Neural progenitor cell (in vitro differentiated cells): Measurements from ENCODE around the gene DIP2A. TPM values are rescaled to one million over a fixed set of nuclear protein-coding genes. Genes with fewer than 3 reads are reported as not detected.

Experiments
- DNase-seq: peaks from one replicate; pipeline ENCODE4 v3.0.0-alpha.2; 2016; ENCODE audit warnings: low spot score
- H2AFZ ChIP-seq: fragments of 200-600 bp; sonication (generic); replicated peaks from 2 replicates; pipeline ENCODE4 v1.6.1; 2016; ENCODE audit warnings: antibody characterized with exemption
- H3F3A ChIP-seq: fragments of 200-600 bp; sonication (generic); 2 replicates; pipeline ENCODE4 v1.6.1; 2016; ENCODE audit warnings: antibody characterized with exemption, low read depth
- H3K27ac ChIP-seq: fragments of 200-600 bp; sonication (generic); 2 replicates; pipeline ENCODE4 v1.5.1; 2016; ENCODE audit warnings: mild to moderate bottlenecking
- H3K27me3 ChIP-seq: fragments of 200-600 bp; sonication (generic); 2 replicates; pipeline ENCODE4 v1.6.1; 2016; ENCODE audit warnings: mild to moderate bottlenecking, moderate library complexity
- H3K36me3 ChIP-seq: fragments of 200-600 bp; sonication (generic); 2 replicates; pipeline ENCODE4 v1.5.1; 2016
- H3K4me1 ChIP-seq: fragments of 200-600 bp; sonication (generic); 2 replicates; pipeline ENCODE4 v1.6.1; 2016; ENCODE audit warnings: mixed run types
- H3K4me2 ChIP-seq: fragments of 200-600 bp; sonication (generic); 2 replicates; pipeline ENCODE4 v1.6.1; 2016
- H3K4me3 ChIP-seq: fragments of 200-600 bp; sonication (generic); 2 replicates; pipeline ENCODE4 v1.5.1; 2016
- H3K79me2 ChIP-seq: fragments of 200-600 bp; sonication (generic); 2 replicates; pipeline ENCODE4 v1.6.1; 2016; ENCODE audit warnings: low read depth
- H3K9ac ChIP-seq: fragments of 200-600 bp; sonication (generic); 2 replicates; pipeline ENCODE4 v1.6.1; 2016
- H3K9me3 ChIP-seq: fragments of 200-600 bp; sonication (generic); 2 replicates; pipeline ENCODE4 v1.5.1; 2016; ENCODE audit warnings: low read depth
- H4K20me1 ChIP-seq: fragments of 200-600 bp; sonication (generic); 2 replicates; pipeline ENCODE4 v1.6.1; 2016; ENCODE audit warnings: low read depth
- H3K27ac Mint-ChIP-seq: 3 replicates; pipeline ENCODE4 v1.8.0; 2021; ENCODE audit warnings: mixed read lengths
- H3K27me3 Mint-ChIP-seq: 2 replicates; pipeline ENCODE4 v1.8.0; 2022; ENCODE audit warnings: low read depth, mild to moderate bottlenecking, inconsistent platforms, moderate library complexity, mixed read lengths; ENCODE audit not compliant: insufficient read depth
- H3K36me3 Mint-ChIP-seq: 3 replicates; pipeline ENCODE4 v1.8.0; 2021; ENCODE audit warnings: mixed read lengths
- H3K4me1 Mint-ChIP-seq: 3 replicates; pipeline ENCODE4 v1.8.0; 2021; ENCODE audit warnings: mixed read lengths
- H3K4me3 Mint-ChIP-seq: 3 replicates; pipeline ENCODE4 v1.8.0; 2021; ENCODE audit warnings: mild to moderate bottlenecking, moderate library complexity, mixed read lengths
- H3K9me3 Mint-ChIP-seq: 3 replicates; pipeline ENCODE4 v1.8.0; 2020; ENCODE audit warnings: mixed read lengths
- CTCF ChIP-seq: fragments of 200-600 bp; sonication (generic); IDR thresholded peaks from 2 replicates; pipeline ENCODE4 v1.5.1; 2017; ENCODE audit warnings: antibody characterized with exemption, mild to moderate bottlenecking
- EZH2 ChIP-seq: fragments of 200-600 bp; sonication (generic); IDR thresholded peaks from 2 replicates; pipeline ENCODE4 v1.6.1; 2017; ENCODE audit warnings: antibody characterized with exemption, mild to moderate bottlenecking, moderate library complexity
- EZH2phosphoT487 ChIP-seq: fragments of 200-600 bp; sonication (generic); IDR thresholded peaks from 2 replicates; pipeline ENCODE4 v1.6.1; 2017; ENCODE audit warnings: antibody characterized with exemption
- total RNA-seq: library from RNA; depleted of rRNA; stranded (reverse); fragments of >200 nt; gene quantifications from 2 replicates; pipeline ENCODE4 v1.2.3, GENCODE V29; 2015; ENCODE audit warnings: low replicate concordance

The DIP2A gene
- total RNA-seq, 1 donor from 2014 or later, result 50.7 TPM

GRCh38 chr21:46434322-46434958 lies 24.3 kb upstream of the DIP2A start:
- Histone ChIP-seq H3K4me3 (no peak overlapping the region), H3K4me2 (no peak overlapping the region), H3K79me2 (no peaks in the 10 kb centered on the region), H3F3A (no peaks in the 10 kb centered on the region), H4K20me1 (no peaks in the 10 kb centered on the region), H3K9me3 (no peaks in the 10 kb centered on the region), H3K4me1 (no peaks in the 10 kb centered on the region), H3K27me3 (no peaks in the 10 kb centered on the region), H2AFZ (no peak overlapping the region), H3K9ac (no peak overlapping the region), H3K36me3 (no peaks in the 10 kb centered on the region), H3K27ac (no peak overlapping the region)
- H3K4me3 Mint-ChIP-seq, result no peak overlapping the region
- no peak for TF ChIP-seq CTCF
- TF ChIP-seq EZH2phosphoT487, result no peak
- no peak for TF ChIP-seq EZH2
- H3K36me3 Mint-ChIP-seq, result peaks cover 34% of the 10 kb centered on the region
- H3K27ac Mint-ChIP-seq, result peak overlapping the region; percentile 37
- H3K9me3 Mint-ChIP-seq, result no peaks in the 10 kb centered on the region
- H3K4me1 Mint-ChIP-seq, result peaks cover 7% of the 10 kb centered on the region
- peaks cover 3% of the 10 kb centered on the region for H3K27me3 Mint-ChIP-seq
- no peak for DNase-seq

- Mint-ChIP-seq H3K27me3 (peaks cover 3% of the 10 kb centered on the region), H3K4me3 (no peak overlapping the region), H3K36me3 (peaks cover 39% of the 10 kb centered on the region), H3K9me3 (no peaks in the 10 kb centered on the region), H3K4me1 (peaks cover 7% of the 10 kb centered on the region), H3K27ac (no peak overlapping the region)
- Histone ChIP-seq H3K27me3 (no peaks in the 10 kb centered on the region), H3K79me2 (no peaks in the 10 kb centered on the region), H3K27ac (no peak overlapping the region), H3K4me3 (no peak overlapping the region), H3K4me2 (no peak overlapping the region), H3K4me1 (no peaks in the 10 kb centered on the region), H3K9me3 (no peaks in the 10 kb centered on the region), H4K20me1 (no peaks in the 10 kb centered on the region), H3K9ac (no peak overlapping the region), H3F3A (no peaks in the 10 kb centered on the region), H2AFZ (no peak overlapping the region), H3K36me3 (no peaks in the 10 kb centered on the region)
- DNase-seq, result no peak
- TF ChIP-seq EZH2, result no peak
- no peak for TF ChIP-seq EZH2phosphoT487
- no peak for TF ChIP-seq CTCF
Measured at GRCh38 chr21:46435786-46436227, 22.9 kb upstream of the DIP2A start.

GRCh38 chr21:46436621-46437020 lies 22.1 kb upstream of the DIP2A start:
- peaks cover 7% of the 10 kb centered on the region for H3K4me1 Mint-ChIP-seq
- DNase-seq, result no peak

More at GRCh38 chr21:46436621-46437020, 22.1 kb upstream of the DIP2A start:
- no peaks in the 10 kb centered on the region for H4K20me1 ChIP-seq
- H3K9me3 ChIP-seq, result no peaks in the 10 kb centered on the region
- peaks cover 3% of the 10 kb centered on the region for H3K27me3 Mint-ChIP-seq
- H3K27me3 ChIP-seq, result no peaks in the 10 kb centered on the region
- peak overlapping the region; percentile 15 for H3K4me3 Mint-ChIP-seq
- H3K4me1 ChIP-seq, result no peaks in the 10 kb centered on the region
- H3K27ac ChIP-seq, result no peak overlapping the region
- H3K36me3 Mint-ChIP-seq, result peaks cover 38% of the 10 kb centered on the region
- no peak overlapping the region for H3K4me3 ChIP-seq
- no peak overlapping the region for H3K4me2 ChIP-seq
- H3K9me3 Mint-ChIP-seq, result no peaks in the 10 kb centered on the region
- H3K36me3 ChIP-seq, result no peaks in the 10 kb centered on the region
- TF ChIP-seq CTCF, result no peak
- TF ChIP-seq EZH2phosphoT487, result no peak
- TF ChIP-seq EZH2, result no peak
- peak overlapping the region; percentile 33 for H3K27ac Mint-ChIP-seq
- H3K9ac ChIP-seq, result peak overlapping the region; percentile 20
- no peaks in the 10 kb centered on the region for H3F3A ChIP-seq
- H3K79me2 ChIP-seq, result no peaks in the 10 kb centered on the region
- no peak overlapping the region for H2AFZ ChIP-seq
